Tibial nerve (tissue), 3 donors: Measurements from ENCODE around the gene GNAT1.

Experiments
- CTCF ChIP-seq, 5 experiments: fragments of 200-600 bp in 3 of 5; fragments of 450-650 bp in 2 of 5; sonication (generic) in 3 of 5; IDR thresholded peaks; one replicate each; pipeline ENCODE4 v1.5.1; 2016 to 2019; ENCODE audit warnings: antibody characterized with exemption in 5 of 5, mild to moderate bottlenecking in 3 of 5, moderate library complexity in 2 of 5
- POLR2A ChIP-seq, 2 donors: fragments of 450-650 bp; IDR thresholded peaks; one replicate each; pipeline ENCODE4 v1.6.1; 2017; ENCODE audit warnings: antibody characterized with exemption in 2 of 2, mild to moderate bottlenecking in 2 of 2, moderate library complexity in 2 of 2

- TF ChIP-seq CTCF (IDR thresholded peaks at IDR 0.05) (no peak), POLR2A (IDR thresholded peaks at IDR 0.05) (no peak)
Measured at GRCh38 chr3:50179710-50180109, 11.7 kb upstream of the GNAT1 start.
